Measurements from ENCODE around the gene CACNA2D2.

CACNA2D2 gene

DNA sequence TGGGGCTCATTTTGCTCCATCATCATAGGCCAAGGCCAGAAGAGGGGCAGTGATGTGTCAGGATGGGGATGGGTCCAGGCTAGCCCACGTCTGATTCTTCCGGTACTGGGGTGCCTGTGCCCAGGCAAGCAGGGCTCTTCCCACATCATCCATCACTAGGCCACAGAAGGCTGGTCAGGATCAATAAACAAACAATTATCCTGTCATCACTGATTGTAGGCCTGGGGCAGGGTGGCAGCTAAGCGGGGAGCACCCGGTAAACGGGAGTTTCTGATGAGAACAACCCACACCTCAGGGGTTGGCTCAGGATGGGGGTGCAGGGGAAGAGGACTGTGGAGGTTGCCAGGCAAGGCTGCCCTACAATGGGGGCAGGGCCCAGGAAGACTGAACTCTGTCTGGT, 18.1 kb upstream of the CACNA2D2 start (continued):
- TF ChIP-seq, protein P1, sequence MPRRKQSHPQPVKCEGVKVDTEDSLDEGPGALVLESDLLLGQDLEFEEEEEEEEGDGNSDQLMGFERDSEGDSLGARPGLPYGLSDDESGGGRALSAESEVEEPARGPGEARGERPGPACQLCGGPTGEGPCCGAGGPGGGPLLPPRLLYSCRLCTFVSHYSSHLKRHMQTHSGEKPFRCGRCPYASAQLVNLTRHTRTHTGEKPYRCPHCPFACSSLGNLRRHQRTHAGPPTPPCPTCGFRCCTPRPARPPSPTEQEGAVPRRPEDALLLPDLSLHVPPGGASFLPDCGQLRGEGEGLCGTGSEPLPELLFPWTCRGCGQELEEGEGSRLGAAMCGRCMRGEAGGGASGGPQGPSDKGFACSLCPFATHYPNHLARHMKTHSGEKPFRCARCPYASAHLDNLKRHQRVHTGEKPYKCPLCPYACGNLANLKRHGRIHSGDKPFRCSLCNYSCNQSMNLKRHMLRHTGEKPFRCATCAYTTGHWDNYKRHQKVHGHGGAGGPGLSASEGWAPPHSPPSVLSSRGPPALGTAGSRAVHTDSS (tag by site-specific recombination; IDR thresholded peaks at IDR 0.05), result no peak
- TF ChIP-seq, protein P2, sequence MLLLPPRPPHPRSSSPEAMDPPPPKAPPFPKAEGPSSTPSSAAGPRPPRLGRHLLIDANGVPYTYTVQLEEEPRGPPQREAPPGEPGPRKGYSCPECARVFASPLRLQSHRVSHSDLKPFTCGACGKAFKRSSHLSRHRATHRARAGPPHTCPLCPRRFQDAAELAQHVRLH (tag by site-specific recombination; IDR thresholded peaks at IDR 0.05), result no peak

- no peaks in the 10 kb centered on the region for H3K36me3 ChIP-seq (ENCODE audit: control insufficient read depth in 2 of 2, insufficient read depth in 1 of 2, low read length in 2 of 2)
- no peak overlapping the region for H3K4me3 ChIP-seq (ENCODE audit: low read depth, low read length)
- H3K4me1 ChIP-seq (ENCODE audit: control insufficient read depth, insufficient read depth, low read length), result peaks cover 8% of the 10 kb centered on the region
- TF ChIP-seq KLF17 (tag by site-specific recombination; IDR thresholded peaks at IDR 0.05), result peak; percentile 60; the same call in 1 of the 2 replicates
- TF ChIP-seq ZNF791 (tag by site-specific recombination; IDR thresholded peaks at IDR 0.05), result no peak
- ChIA-PET POLR2A (no interaction called here), CTCF (interaction anchor here (2.0 kb wide), 1 partner anchor 22 kb away, joined by 12 read pairs; no protein-coding TSS in a partner anchor)
- no peaks in the 10 kb centered on the region for H3K9me3 ChIP-seq (ENCODE audit: control insufficient read depth, insufficient read depth, low read depth, low read length)
- H3K27ac ChIP-seq (ENCODE audit: extremely low read depth, low read depth, low read length), result no peak overlapping the region
Measured at GRCh38 chr3:50520849-50521248, 17.4 kb upstream of the CACNA2D2 start.

DNA sequence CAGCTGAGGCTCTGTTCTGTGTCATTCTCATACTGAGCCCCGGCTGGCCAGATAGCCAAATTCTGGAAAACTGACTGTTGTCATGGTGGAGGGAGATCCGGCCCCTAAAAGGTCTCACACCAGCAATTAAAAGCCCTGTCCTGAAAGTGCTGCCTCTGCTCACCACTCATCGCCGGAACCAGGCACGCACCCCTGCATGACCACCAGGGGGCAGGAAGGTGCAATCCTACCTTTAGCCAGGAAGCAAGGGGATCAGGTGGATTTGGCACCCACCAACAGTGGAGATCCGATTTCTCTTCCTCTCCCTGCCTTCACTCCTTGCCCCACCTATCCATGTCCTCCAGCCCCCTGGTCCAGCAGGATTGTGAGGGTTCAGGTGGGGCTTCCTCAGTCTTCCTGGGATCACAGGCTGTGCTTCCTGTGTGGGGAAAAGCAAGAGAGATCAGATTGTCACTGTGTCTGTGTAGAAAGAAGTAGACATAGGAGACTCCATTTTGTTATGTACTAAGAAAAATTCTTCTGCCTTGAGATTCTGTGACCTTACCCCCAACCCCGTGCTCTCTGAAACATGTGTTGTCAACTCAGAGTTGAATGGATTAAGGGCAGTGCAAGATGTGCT, 16.1 kb upstream of the CACNA2D2 start:
- Histone ChIP-seq H3K9me3 (ENCODE audit: control insufficient read depth, insufficient read depth, low read depth, low read length) (no peaks in the 10 kb centered on the region), H3K27ac (ENCODE audit: extremely low read depth, low read depth, low read length) (no peak overlapping the region), H3K4me3 (ENCODE audit: low read depth, low read length) (no peak overlapping the region), H3K4me1 (ENCODE audit: control insufficient read depth, insufficient read depth, low read length) (peaks cover 13% of the 10 kb centered on the region), H3K36me3 (ENCODE audit: control insufficient read depth in 2 of 2, insufficient read depth in 1 of 2, low read length in 2 of 2) (no peaks in the 10 kb centered on the region)
- ChIA-PET POLR2A (no interaction called here), CTCF (interaction anchor here (0.7 to 2.0 kb wide), 7 partner anchors 11 to 96 kb away, joined by 3 to 8 read pairs (median 4); partner anchors contain the start of gene CISH)
- TF ChIP-seq ZNF223 (tag by site-specific recombination; IDR thresholded peaks at IDR 0.05) (no peak), ZNF514 (tag by site-specific recombination; IDR thresholded peaks at IDR 0.05) (no peak), SP7 (tag by site-specific recombination; IDR thresholded peaks at IDR 0.05) (0 out of 2 replicates have a peak, but pooled peaks have one; percentile 11), GLIS1 (tag by site-specific recombination; IDR thresholded peaks at IDR 0.05) (peak; percentile 13; the same call in 1 of the 2 replicates), ZNF350 (tag by site-specific recombination; IDR thresholded peaks at IDR 0.05) (no peak), ZNF394 (tag by site-specific recombination; IDR thresholded peaks at IDR 0.05; ENCODE audit: borderline replicate concordance) (no peak), ZNF426 (tag by site-specific recombination; IDR thresholded peaks at IDR 0.05) (no peak), ZNF2 (tag by site-specific recombination; IDR thresholded peaks at IDR 0.05) (peak; percentile 81; the same call in 1 of the 2 replicates), ZNF624 (tag by site-specific recombination; IDR thresholded peaks at IDR 0.05) (no peak), IKZF3 (tag by site-specific recombination; IDR thresholded peaks at IDR 0.05) (peak; percentile 65; the same call in 1 of the 2 replicates), KLF8 (tag by site-specific recombination; IDR thresholded peaks at IDR 0.05) (0 out of 2 replicates have a peak, but pooled peaks have one; percentile 47), ZNF174 (tag by site-specific recombination; IDR thresholded peaks at IDR 0.05) (no peak), GLI4 (tag by site-specific recombination; IDR thresholded peaks at IDR 0.05) (no peak), ZNF670 (tag by site-specific recombination; IDR thresholded peaks at IDR 0.05; ENCODE audit: low read depth) (no peak), ZNF654 (tag by site-specific recombination; IDR thresholded peaks at IDR 0.05; ENCODE audit: low read depth) (peak; percentile 44), GFI1B (tag by site-specific recombination; IDR thresholded peaks at IDR 0.05) (no peak), PBX3 (CRISPR knock-in tag; IDR thresholded peaks at IDR 0.05) (no peak), MEIS1 (CRISPR knock-in tag; IDR thresholded peaks at IDR 0.05; ENCODE audit: borderline replicate concordance) (no peak), ZNF16 (tag by site-specific recombination; IDR thresholded peaks at IDR 0.05; ENCODE audit: low read depth) (no peak), ZNF169 (tag by site-specific recombination; IDR thresholded peaks at IDR 0.05) (no peak), ZNF292 (tag by site-specific recombination; IDR thresholded peaks at IDR 0.05; ENCODE audit: borderline replicate concordance, low read depth) (no peak)
- TF ChIP-seq, protein P3, sequence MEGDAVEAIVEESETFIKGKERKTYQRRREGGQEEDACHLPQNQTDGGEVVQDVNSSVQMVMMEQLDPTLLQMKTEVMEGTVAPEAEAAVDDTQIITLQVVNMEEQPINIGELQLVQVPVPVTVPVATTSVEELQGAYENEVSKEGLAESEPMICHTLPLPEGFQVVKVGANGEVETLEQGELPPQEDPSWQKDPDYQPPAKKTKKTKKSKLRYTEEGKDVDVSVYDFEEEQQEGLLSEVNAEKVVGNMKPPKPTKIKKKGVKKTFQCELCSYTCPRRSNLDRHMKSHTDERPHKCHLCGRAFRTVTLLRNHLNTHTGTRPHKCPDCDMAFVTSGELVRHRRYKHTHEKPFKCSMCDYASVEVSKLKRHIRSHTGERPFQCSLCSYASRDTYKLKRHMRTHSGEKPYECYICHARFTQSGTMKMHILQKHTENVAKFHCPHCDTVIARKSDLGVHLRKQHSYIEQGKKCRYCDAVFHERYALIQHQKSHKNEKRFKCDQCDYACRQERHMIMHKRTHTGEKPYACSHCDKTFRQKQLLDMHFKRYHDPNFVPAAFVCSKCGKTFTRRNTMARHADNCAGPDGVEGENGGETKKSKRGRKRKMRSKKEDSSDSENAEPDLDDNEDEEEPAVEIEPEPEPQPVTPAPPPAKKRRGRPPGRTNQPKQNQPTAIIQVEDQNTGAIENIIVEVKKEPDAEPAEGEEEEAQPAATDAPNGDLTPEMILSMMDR (tag by site-specific recombination; IDR thresholded peaks at IDR 0.05), result peak; percentile 74; the same call in 1 of the 2 replicates
- TF ChIP-seq, protein P4, sequence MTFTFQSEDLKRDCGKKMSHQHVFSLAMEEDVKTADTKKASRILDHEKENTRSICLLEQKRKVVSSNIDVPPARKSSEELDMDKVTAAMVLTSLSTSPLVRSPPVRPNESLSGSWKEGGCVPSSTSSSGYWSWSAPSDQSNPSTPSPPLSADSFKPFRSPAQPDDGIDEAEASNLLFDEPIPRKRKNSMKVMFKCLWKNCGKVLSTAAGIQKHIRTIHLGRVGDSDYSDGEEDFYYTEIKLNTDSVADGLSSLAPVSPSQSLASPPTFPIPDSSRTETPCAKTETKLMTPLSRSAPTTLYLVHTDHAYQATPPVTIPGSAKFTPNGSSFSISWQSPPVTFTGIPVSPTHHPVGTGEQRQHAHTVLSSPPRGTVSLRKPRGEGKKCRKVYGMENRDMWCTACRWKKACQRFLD (tag by site-specific recombination; IDR thresholded peaks at IDR 0.05), result no peak

Measured in HEK293 (cell line).